ENCODE results near the gene PHEX.

PHEX gene

DNA sequence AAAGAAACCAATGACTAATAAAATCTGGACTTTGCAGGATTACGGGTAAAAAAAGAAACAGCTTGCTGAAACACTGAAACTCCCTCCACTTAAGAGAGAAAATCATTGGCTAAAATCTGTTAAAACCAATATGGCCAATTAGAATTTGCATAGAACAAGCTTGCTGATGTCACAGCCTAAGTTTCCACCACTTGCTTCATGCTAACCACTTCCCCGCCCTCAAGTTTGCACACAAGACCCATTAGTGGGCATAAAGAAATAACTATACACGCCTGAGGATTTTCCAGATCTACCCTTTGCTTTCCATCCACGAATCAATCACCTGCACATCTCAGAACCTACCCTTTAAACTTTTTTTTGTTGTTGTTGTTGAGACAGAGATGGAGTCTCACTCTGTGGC is 42.7 kb upstream of the PHEX start:
- TF ChIP-seq ZFP30 (CRISPR knock-in tag; IDR thresholded peaks at IDR 0.05), result no peak
- TF ChIP-seq RARB (CRISPR knock-in tag; IDR thresholded peaks at IDR 0.05), result no peak
- TF ChIP-seq PPARA (CRISPR knock-in tag; IDR thresholded peaks at IDR 0.05; ENCODE audit: borderline replicate concordance), result no peak
- TF ChIP-seq, protein P1, sequence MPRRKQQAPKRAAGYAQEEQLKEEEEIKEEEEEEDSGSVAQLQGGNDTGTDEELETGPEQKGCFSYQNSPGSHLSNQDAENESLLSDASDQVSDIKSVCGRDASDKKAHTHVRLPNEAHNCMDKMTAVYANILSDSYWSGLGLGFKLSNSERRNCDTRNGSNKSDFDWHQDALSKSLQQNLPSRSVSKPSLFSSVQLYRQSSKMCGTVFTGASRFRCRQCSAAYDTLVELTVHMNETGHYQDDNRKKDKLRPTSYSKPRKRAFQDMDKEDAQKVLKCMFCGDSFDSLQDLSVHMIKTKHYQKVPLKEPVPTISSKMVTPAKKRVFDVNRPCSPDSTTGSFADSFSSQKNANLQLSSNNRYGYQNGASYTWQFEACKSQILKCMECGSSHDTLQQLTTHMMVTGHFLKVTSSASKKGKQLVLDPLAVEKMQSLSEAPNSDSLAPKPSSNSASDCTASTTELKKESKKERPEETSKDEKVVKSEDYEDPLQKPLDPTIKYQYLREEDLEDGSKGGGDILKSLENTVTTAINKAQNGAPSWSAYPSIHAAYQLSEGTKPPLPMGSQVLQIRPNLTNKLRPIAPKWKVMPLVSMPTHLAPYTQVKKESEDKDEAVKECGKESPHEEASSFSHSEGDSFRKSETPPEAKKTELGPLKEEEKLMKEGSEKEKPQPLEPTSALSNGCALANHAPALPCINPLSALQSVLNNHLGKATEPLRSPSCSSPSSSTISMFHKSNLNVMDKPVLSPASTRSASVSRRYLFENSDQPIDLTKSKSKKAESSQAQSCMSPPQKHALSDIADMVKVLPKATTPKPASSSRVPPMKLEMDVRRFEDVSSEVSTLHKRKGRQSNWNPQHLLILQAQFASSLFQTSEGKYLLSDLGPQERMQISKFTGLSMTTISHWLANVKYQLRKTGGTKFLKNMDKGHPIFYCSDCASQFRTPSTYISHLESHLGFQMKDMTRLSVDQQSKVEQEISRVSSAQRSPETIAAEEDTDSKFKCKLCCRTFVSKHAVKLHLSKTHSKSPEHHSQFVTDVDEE (CRISPR knock-in tag; IDR thresholded peaks at IDR 0.05), result no peak
- TF ChIP-seq OSR1 (CRISPR knock-in tag; IDR thresholded peaks at IDR 0.05), result no peak
- TF ChIP-seq, protein P2, sequence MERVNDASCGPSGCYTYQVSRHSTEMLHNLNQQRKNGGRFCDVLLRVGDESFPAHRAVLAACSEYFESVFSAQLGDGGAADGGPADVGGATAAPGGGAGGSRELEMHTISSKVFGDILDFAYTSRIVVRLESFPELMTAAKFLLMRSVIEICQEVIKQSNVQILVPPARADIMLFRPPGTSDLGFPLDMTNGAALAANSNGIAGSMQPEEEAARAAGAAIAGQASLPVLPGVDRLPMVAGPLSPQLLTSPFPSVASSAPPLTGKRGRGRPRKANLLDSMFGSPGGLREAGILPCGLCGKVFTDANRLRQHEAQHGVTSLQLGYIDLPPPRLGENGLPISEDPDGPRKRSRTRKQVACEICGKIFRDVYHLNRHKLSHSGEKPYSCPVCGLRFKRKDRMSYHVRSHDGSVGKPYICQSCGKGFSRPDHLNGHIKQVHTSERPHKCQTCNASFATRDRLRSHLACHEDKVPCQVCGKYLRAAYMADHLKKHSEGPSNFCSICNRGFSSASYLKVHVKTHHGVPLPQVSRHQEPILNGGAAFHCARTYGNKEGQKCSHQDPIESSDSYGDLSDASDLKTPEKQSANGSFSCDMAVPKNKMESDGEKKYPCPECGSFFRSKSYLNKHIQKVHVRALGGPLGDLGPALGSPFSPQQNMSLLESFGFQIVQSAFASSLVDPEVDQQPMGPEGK (CRISPR knock-in tag; IDR thresholded peaks at IDR 0.05; ENCODE audit: borderline replicate concordance), result no peak
- TF ChIP-seq, protein P3, sequence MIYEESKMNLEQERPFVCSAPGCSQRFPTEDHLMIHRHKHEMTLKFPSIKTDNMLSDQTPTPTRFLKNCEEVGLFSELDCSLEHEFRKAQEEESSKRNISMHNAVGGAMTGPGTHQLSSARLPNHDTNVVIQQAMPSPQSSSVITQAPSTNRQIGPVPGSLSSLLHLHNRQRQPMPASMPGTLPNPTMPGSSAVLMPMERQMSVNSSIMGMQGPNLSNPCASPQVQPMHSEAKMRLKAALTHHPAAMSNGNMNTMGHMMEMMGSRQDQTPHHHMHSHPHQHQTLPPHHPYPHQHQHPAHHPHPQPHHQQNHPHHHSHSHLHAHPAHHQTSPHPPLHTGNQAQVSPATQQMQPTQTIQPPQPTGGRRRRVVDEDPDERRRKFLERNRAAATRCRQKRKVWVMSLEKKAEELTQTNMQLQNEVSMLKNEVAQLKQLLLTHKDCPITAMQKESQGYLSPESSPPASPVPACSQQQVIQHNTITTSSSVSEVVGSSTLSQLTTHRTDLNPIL (CRISPR knock-in tag; IDR thresholded peaks at IDR 0.05; ENCODE audit: low read depth), result no peak
- no peak for TF ChIP-seq TOX (CRISPR knock-in tag; IDR thresholded peaks at IDR 0.05; ENCODE audit: borderline replicate concordance)
- ATAC-seq, result no peak

DNA sequence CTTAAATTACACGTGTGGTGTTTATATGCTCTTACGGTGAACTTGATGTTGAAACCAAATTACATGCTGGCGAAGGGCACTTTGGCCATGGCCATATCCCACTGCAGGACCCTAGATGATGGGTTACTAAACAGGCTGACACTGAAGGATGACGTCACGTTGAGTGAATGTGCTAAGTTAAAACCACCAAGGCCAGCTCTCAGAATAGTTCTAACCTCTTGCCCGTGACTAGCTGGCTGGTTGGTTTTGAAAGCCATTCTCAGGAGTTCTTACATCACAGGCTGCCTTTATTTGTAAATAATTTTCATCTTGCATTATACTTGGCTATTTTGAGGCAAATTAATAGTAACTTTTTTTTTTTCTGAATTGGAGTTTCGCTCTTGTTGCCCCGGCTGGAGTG is 41.3 kb upstream of the PHEX start:
- no peak for ATAC-seq
- TF ChIP-seq ISL1 (CRISPR knock-in tag; IDR thresholded peaks at IDR 0.05) (no peak), CSDC2 (CRISPR knock-in tag; IDR thresholded peaks at IDR 0.05) (no peak), TCF4 (CRISPR knock-in tag; IDR thresholded peaks at IDR 0.05; ENCODE audit: borderline replicate concordance) (no peak)

- TF ChIP-seq ZFP3 (CRISPR knock-in tag; IDR thresholded peaks at IDR 0.05), result no peak
- no peak for TF ChIP-seq ARNTL (CRISPR knock-in tag; IDR thresholded peaks at IDR 0.05; ENCODE audit: borderline replicate concordance, low read depth)
- TF ChIP-seq TCF4 (CRISPR knock-in tag; IDR thresholded peaks at IDR 0.05; ENCODE audit: borderline replicate concordance), result no peak
- TF ChIP-seq ZFP30 (CRISPR knock-in tag; IDR thresholded peaks at IDR 0.05), result no peak
- TF ChIP-seq ESRRG (CRISPR knock-in tag; IDR thresholded peaks at IDR 0.05), result no peak
- TF ChIP-seq, protein P1 (CRISPR knock-in tag; IDR thresholded peaks at IDR 0.05), result no peak
- TF ChIP-seq, protein P2 (CRISPR knock-in tag; IDR thresholded peaks at IDR 0.05; ENCODE audit: borderline replicate concordance), result no peak
- no peak for TF ChIP-seq TOX (CRISPR knock-in tag; IDR thresholded peaks at IDR 0.05; ENCODE audit: borderline replicate concordance)
- TF ChIP-seq, protein P4, sequence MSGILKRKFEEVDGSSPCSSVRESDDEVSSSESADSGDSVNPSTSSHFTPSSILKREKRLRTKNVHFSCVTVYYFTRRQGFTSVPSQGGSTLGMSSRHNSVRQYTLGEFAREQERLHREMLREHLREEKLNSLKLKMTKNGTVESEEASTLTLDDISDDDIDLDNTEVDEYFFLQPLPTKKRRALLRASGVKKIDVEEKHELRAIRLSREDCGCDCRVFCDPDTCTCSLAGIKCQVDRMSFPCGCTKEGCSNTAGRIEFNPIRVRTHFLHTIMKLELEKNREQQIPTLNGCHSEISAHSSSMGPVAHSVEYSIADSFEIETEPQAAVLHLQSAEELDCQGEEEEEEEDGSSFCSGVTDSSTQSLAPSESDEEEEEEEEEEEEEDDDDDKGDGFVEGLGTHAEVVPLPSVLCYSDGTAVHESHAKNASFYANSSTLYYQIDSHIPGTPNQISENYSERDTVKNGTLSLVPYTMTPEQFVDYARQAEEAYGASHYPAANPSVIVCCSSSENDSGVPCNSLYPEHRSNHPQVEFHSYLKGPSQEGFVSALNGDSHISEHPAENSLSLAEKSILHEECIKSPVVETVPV (CRISPR knock-in tag; IDR thresholded peaks at IDR 0.05), result no peak
- no peak for ATAC-seq
Observed at GRCh38 chrX:21991504-21991903, 40.6 kb upstream of the PHEX start.
